ENCODE results near the gene MED13L.
"Not testable (repeated sequence)": the region's sequence is repeated elsewhere in the genome, so short reads cannot be mapped to it uniquely, and the experiment has no call there.

The MED13L gene

GRCh38 chr12:116246490-116247179 is 30.9 kb downstream of the MED13L start:
- no peak for DNase-seq (ENCODE audit: low spot score)

GRCh38 chr12:116245189-116245588 is 32.3 kb downstream of the MED13L start:
- no peak for DNase-seq (ENCODE audit: low spot score)

GRCh38 chr12:116244474-116245090 is 32.9 kb downstream of the MED13L start:
- no peak for DNase-seq (ENCODE audit: low spot score)

GRCh38 chr12:116244001-116244400 is 33.5 kb downstream of the MED13L start:
- no peak for DNase-seq (ENCODE audit: low spot score)

GRCh38 chr12:116242740-116243139 is 34.8 kb downstream of the MED13L start:
- no peak for DNase-seq (ENCODE audit: low spot score)

GRCh38 chr12:116241157-116241759 is 36.2 kb downstream of the MED13L start:
- DNase-seq (ENCODE audit: low spot score): no peak

- DNase-seq (ENCODE audit: low spot score): not testable (repeated sequence)
These were observed 38.8 kb downstream of the MED13L start for GRCh38 chr12:116238570-116239119.

GRCh38 chr12:116238149-116238548 is 39.3 kb downstream of the MED13L start:
- DNase-seq (ENCODE audit: low spot score): no peak

- DNase-seq (ENCODE audit: low spot score): no peak
These were observed 40.5 kb downstream of the MED13L start for GRCh38 chr12:116236976-116237375.

- no peak for DNase-seq (ENCODE audit: low spot score)
These were observed 41.3 kb downstream of the MED13L start for GRCh38 chr12:116236148-116236731.

- DNase-seq (ENCODE audit: low spot score): not testable (repeated sequence)
These were observed 43.3 kb downstream of the MED13L start for GRCh38 chr12:116234148-116234547.

- DNase-seq (ENCODE audit: low spot score): no peak
These were observed 43.8 kb downstream of the MED13L start for GRCh38 chr12:116233669-116234068.

- no peak for DNase-seq (ENCODE audit: low spot score)
These were observed 49.7 kb downstream of the MED13L start for GRCh38 chr12:116227811-116228210.

- no peak for DNase-seq (ENCODE audit: low spot score)
These were observed 51.5 kb downstream of the MED13L start for GRCh38 chr12:116226026-116226425.

GRCh38 chr12:116222358-116222757 is 55.1 kb downstream of the MED13L start:
- DNase-seq (ENCODE audit: low spot score): no peak

- DNase-seq (ENCODE audit: low spot score): no peak
These were observed 56.7 kb downstream of the MED13L start for GRCh38 chr12:116220756-116221155.

- no peak for DNase-seq (ENCODE audit: low spot score)
These were observed 60.3 kb downstream of the MED13L start for GRCh38 chr12:116217045-116217735.

- no peak for DNase-seq (ENCODE audit: low spot score)
These were observed 61.3 kb downstream of the MED13L start for GRCh38 chr12:116216022-116216756.

- DNase-seq (ENCODE audit: low spot score): no peak
These were observed 62.5 kb downstream of the MED13L start for GRCh38 chr12:116215023-116215422.

- no peak for DNase-seq (ENCODE audit: low spot score)
These were observed 63.5 kb downstream of the MED13L start for GRCh38 chr12:116213885-116214527.

- no peak for DNase-seq (ENCODE audit: low spot score)
These were observed 64.5 kb downstream of the MED13L start for GRCh38 chr12:116213014-116213413.

All from left forelimb (tissue), 1 donor.